ENCODE results near the gene SUN2. TPM values are rescaled to one million over a fixed set of nuclear protein-coding genes. Genes with fewer than 3 reads are reported as not detected.

SUN2 gene
- total RNA-seq, 4 donors from 2014 or later: 94.2 to 307 (median 191) TPM

- peaks cover 0 to 27% (median 5%) of the 10 kb centered on the region in 3 donors for H3K4me1 ChIP-seq
- no peak for TF ChIP-seq POLR2A (IDR thresholded peaks at IDR 0.05)
- no peak for TF ChIP-seq CTCF (IDR thresholded peaks at IDR 0.05)
- intact Hi-C loops (cut with DNase I): no loop called here
- DNase-seq: no peak
- peaks cover 0 to 32% (median 4%) of the 10 kb centered on the region in 3 donors for H3K36me3 ChIP-seq
- no peaks in the 10 kb centered on the region for H3K9me3 ChIP-seq
- H3K27ac ChIP-seq: no peak overlapping the region
- no peak overlapping the region for H3K4me3 ChIP-seq
- H3K27me3 ChIP-seq: no peaks in the 10 kb centered on the region
- 93 to 94% methylated on average over 5 of the region's 5 CpGs for WGBS, 2 donors
Observed at GRCh38 chr22:38784856-38785255, 29.1 kb upstream of the SUN2 start.

- TF ChIP-seq CTCF (IDR thresholded peaks at IDR 0.05) (no peak), POLR2A (IDR thresholded peaks at IDR 0.05) (no peak)
- WGBS, 2 donors: 89 to 93% methylated on average over 15 of the region's 15 CpGs
- Histone ChIP-seq H3K27me3 (no peaks in the 10 kb centered on the region), H3K4me3 (no peak overlapping the region), H3K36me3 (peaks cover 0 to 33% (median 4%) of the 10 kb centered on the region in 3 donors), H3K4me1 (peaks cover 0 to 25% (median 5%) of the 10 kb centered on the region in 3 donors), H3K9me3 (no peaks in the 10 kb centered on the region), H3K27ac (no peak overlapping the region)
- intact Hi-C loops (cut with DNase I): no loop called here
- no peak for DNase-seq
Observed at GRCh38 chr22:38784035-38784434, 28.2 kb upstream of the SUN2 start.

GRCh38 chr22:38783095-38783615, 27.4 kb upstream of the SUN2 start:
- Histone ChIP-seq H3K4me3 (no peak overlapping the region), H3K27ac (no peak overlapping the region), H3K9me3 (no peaks in the 10 kb centered on the region), H3K4me1 (peaks cover 0 to 16% (median 4%) of the 10 kb centered on the region in 3 donors), H3K27me3 (no peaks in the 10 kb centered on the region), H3K36me3 (peaks cover 0 to 38% (median 4%) of the 10 kb centered on the region in 3 donors)
- DNase-seq: no peak
- intact Hi-C loops (cut with DNase I): no loop called here
- no peak for TF ChIP-seq CTCF (IDR thresholded peaks at IDR 0.05)
- TF ChIP-seq POLR2A (IDR thresholded peaks at IDR 0.05): no peak
- 48 to 65% methylated on average over 12 to 13 of the region's 14 CpGs for WGBS, 2 donors

GRCh38 chr22:38782402-38783094, 26.8 kb upstream of the SUN2 start:
- WGBS, 2 donors: 55 to 66% methylated on average over 12 to 13 of the region's 13 CpGs
- Histone ChIP-seq H3K36me3 (peaks cover 0 to 39% (median 4%) of the 10 kb centered on the region in 3 donors), H3K27ac (no peak overlapping the region), H3K4me3 (no peak overlapping the region), H3K9me3 (no peaks in the 10 kb centered on the region), H3K27me3 (no peaks in the 10 kb centered on the region), H3K4me1 (peaks cover 0 to 10% (median 0%) of the 10 kb centered on the region in 3 donors)
- DNase-seq: no peak
- no peak for TF ChIP-seq CTCF (IDR thresholded peaks at IDR 0.05)
- no peak for TF ChIP-seq POLR2A (IDR thresholded peaks at IDR 0.05)
- intact Hi-C loops (cut with DNase I): no loop called here

GRCh38 chr22:38781033-38781432, 25.2 kb upstream of the SUN2 start:
- Histone ChIP-seq H3K27me3 (no peaks in the 10 kb centered on the region), H3K4me1 (peaks cover 0 to 12% (median 0%) of the 10 kb centered on the region in 3 donors), H3K9me3 (no peaks in the 10 kb centered on the region), H3K4me3 (no peak overlapping the region), H3K36me3 (peaks cover 0 to 43% (median 4%) of the 10 kb centered on the region in 3 donors), H3K27ac (no peak overlapping the region)
- intact Hi-C loops (cut with DNase I): no loop called here
- no peak for TF ChIP-seq CTCF (IDR thresholded peaks at IDR 0.05)
- TF ChIP-seq POLR2A (IDR thresholded peaks at IDR 0.05): no peak
- 75 to 90% methylated on average over 9 to 10 of the region's 13 CpGs for WGBS, 2 donors
- no peak for DNase-seq

Data from esophagus squamous epithelium (tissue), 5 donors.